Measurements from ENCODE around the gene CEP152.
"Not testable (repeated sequence)": the region's sequence is repeated elsewhere in the genome, so short reads cannot be mapped to it uniquely, and the experiment has no call there.

The CEP152 gene

GRCh38 chr15:48811325-48811958, 573 bp upstream of the CEP152 start:
- no peak for DNase-seq (ENCODE audit: low spot score)

GRCh38 chr15:48806151-48806550, 4.7 kb downstream of the CEP152 start:
- no peak for DNase-seq (ENCODE audit: low spot score)

GRCh38 chr15:48805591-48805990, 5.3 kb downstream of the CEP152 start:
- DNase-seq (ENCODE audit: low spot score) = no peak

- DNase-seq (ENCODE audit: low spot score) = no peak
Observed at GRCh38 chr15:48803877-48804276, 7.0 kb downstream of the CEP152 start.

- DNase-seq (ENCODE audit: low spot score) = no peak
Observed at GRCh38 chr15:48802867-48803266, 8.0 kb downstream of the CEP152 start.

GRCh38 chr15:48802257-48802656, 8.6 kb downstream of the CEP152 start:
- DNase-seq (ENCODE audit: low spot score) = no peak

GRCh38 chr15:48800811-48801455, 9.9 kb downstream of the CEP152 start:
- DNase-seq (ENCODE audit: low spot score) = peak; percentile 81

- no peak for DNase-seq (ENCODE audit: low spot score)
Observed at GRCh38 chr15:48800245-48800644, 10.6 kb downstream of the CEP152 start.

GRCh38 chr15:48798319-48798718, 12.6 kb downstream of the CEP152 start:
- no peak for DNase-seq (ENCODE audit: low spot score)

- DNase-seq (ENCODE audit: low spot score) = no peak
Observed at GRCh38 chr15:48796930-48797329, 13.9 kb downstream of the CEP152 start.

- no peak for DNase-seq (ENCODE audit: low spot score)
Observed at GRCh38 chr15:48796521-48796920, 14.3 kb downstream of the CEP152 start.

- DNase-seq (ENCODE audit: low spot score) = no peak
Observed at GRCh38 chr15:48795901-48796300, 15.0 kb downstream of the CEP152 start.

- DNase-seq (ENCODE audit: low spot score) = peak; percentile 45
Observed at GRCh38 chr15:48794697-48795134, 16.2 kb downstream of the CEP152 start.

- DNase-seq (ENCODE audit: low spot score) = no peak
Observed at GRCh38 chr15:48792408-48792807, 18.5 kb downstream of the CEP152 start.

GRCh38 chr15:48790466-48791115, 20.3 kb downstream of the CEP152 start:
- DNase-seq (ENCODE audit: low spot score) = not testable (repeated sequence)

- no peak for DNase-seq (ENCODE audit: low spot score)
Observed at GRCh38 chr15:48785712-48786111, 25.2 kb downstream of the CEP152 start.

GRCh38 chr15:48785195-48785594, 25.7 kb downstream of the CEP152 start:
- no peak for DNase-seq (ENCODE audit: low spot score)

- no peak for DNase-seq (ENCODE audit: low spot score)
Observed at GRCh38 chr15:48784756-48785155, 26.1 kb downstream of the CEP152 start.

- DNase-seq (ENCODE audit: low spot score) = no peak
Observed at GRCh38 chr15:48782911-48783310, 28.0 kb downstream of the CEP152 start.

GRCh38 chr15:48781481-48782081, 29.3 kb downstream of the CEP152 start:
- DNase-seq (ENCODE audit: low spot score) = no peak

GRCh38 chr15:48781017-48781416, 29.9 kb downstream of the CEP152 start:
- DNase-seq (ENCODE audit: low spot score) = no peak

GRCh38 chr15:48778331-48778730, 32.5 kb downstream of the CEP152 start:
- no peak for DNase-seq (ENCODE audit: low spot score)

Measured in pons (tissue), 1 donor.